IMR-90 (cell line): ENCODE data around the gene HDDC2. TPM values are rescaled to one million over a fixed set of nuclear protein-coding genes. Genes with fewer than 3 reads are reported as not detected.

ENCODE experiments used
- ATAC-seq: fragments of 200-7000 bp; cut with Tn5 transposase; 2 replicates; pipeline ENCODE4 v1.9.1; 2020; ENCODE audit warnings: low read depth, mild to moderate bottlenecking, moderate library complexity
- BruUV-seq: library from RNA; stranded (reverse); fragments of 400-500 nt; replicated peaks from 2 replicates; lab custom pipeline; 2021; lab: Mats Ljungman, UMichigan
- CTCF ChIA-PET: fragments of 300-600 bp; formaldehyde crosslinking; extraction: SDS; loops from one replicate; lab custom pipeline; 2021; ENCODE audit warnings: antibody characterized with exemption; lab: Yijun Ruan, JAX
- POLR2A ChIA-PET: fragments of 300-600 bp; sonication (Branson Sonifier 250); formaldehyde crosslinking; loops from one replicate; lab custom pipeline; 2022; ENCODE audit warnings: antibody characterized with exemption; ENCODE audit not compliant: unreplicated experiment; lab: Charles Lee
- DNase-seq: peaks from one replicate; pipeline ENCODE4 v3.0.0; 2013
- H2AFZ ChIP-seq: replicated peaks from 2 replicates; pipeline ENCODE3; 2013; ENCODE audit warnings: low read length, mild to moderate bottlenecking; ENCODE audit not compliant: poor library complexity
- H2AK5ac ChIP-seq: 2 replicates; pipeline ENCODE4 v1.6.1; 2013; ENCODE audit warnings: low read depth, low read length, inconsistent platforms
- H2AK9ac ChIP-seq: replicated peaks from 2 replicates; pipeline ENCODE3; 2013; ENCODE audit warnings: mild to moderate bottlenecking, low read depth, low read length, moderate library complexity; ENCODE audit not compliant: poor library complexity
- H2BK120ac ChIP-seq: 2 replicates; pipeline ENCODE4 v1.6.1; 2013; ENCODE audit warnings: low read depth, low read length, inconsistent platforms
- H2BK15ac ChIP-seq: 3 replicates; pipeline ENCODE4 v1.6.1; 2013; ENCODE audit warnings: low read depth, low read length, inconsistent platforms
- H2BK20ac ChIP-seq: 2 replicates; pipeline ENCODE4 v1.6.1; 2013; ENCODE audit warnings: low read depth, mild to moderate bottlenecking, inconsistent platforms, low read length, moderate library complexity
- H2BK5ac ChIP-seq: 2 replicates; pipeline ENCODE4 v1.6.1; 2013; ENCODE audit warnings: mild to moderate bottlenecking, low read depth, low read length, inconsistent platforms; ENCODE audit not compliant: poor library complexity, severe bottlenecking
- H3K14ac ChIP-seq: replicated peaks from 2 replicates; pipeline ENCODE4 v1.6.1; 2013; ENCODE audit warnings: low read depth, low read length, inconsistent platforms
- H3K18ac ChIP-seq: 2 replicates; pipeline ENCODE4 v1.6.1; 2013; ENCODE audit warnings: low read depth, low read length, control low read depth
- H3K23ac ChIP-seq: 2 replicates; pipeline ENCODE4 v1.6.1; 2013; ENCODE audit warnings: low read depth, low read length, inconsistent platforms
- H3K27ac ChIP-seq: 2 replicates; pipeline ENCODE4 v1.5.1; 2013; ENCODE audit warnings: mild to moderate bottlenecking, control low read depth, low read length; ENCODE audit not compliant: insufficient read depth
- H3K27me3 ChIP-seq: 2 replicates; pipeline ENCODE4 v1.6.1; 2013; ENCODE audit warnings: low read length; ENCODE audit not compliant: control insufficient read depth, insufficient read depth
- H3K36me3 ChIP-seq: 2 replicates; pipeline ENCODE4 v1.6.1; 2013; ENCODE audit warnings: low read length, mixed read lengths; ENCODE audit not compliant: control insufficient read depth, insufficient read depth
- H3K4ac ChIP-seq: 2 replicates; pipeline ENCODE4 v1.6.1; 2013; ENCODE audit warnings: low read depth, low read length, inconsistent platforms
- H3K4me1 ChIP-seq: 2 replicates; pipeline ENCODE4 v1.6.1; 2013; ENCODE audit warnings: low read length, mixed read lengths; ENCODE audit not compliant: control insufficient read depth, insufficient read depth
- H3K4me2 ChIP-seq: 2 replicates; pipeline ENCODE4 v1.6.1; 2013; ENCODE audit warnings: low read depth, mild to moderate bottlenecking, control low read depth, low read length, moderate library complexity
- H3K4me3 ChIP-seq: 2 replicates; pipeline ENCODE4 v1.5.1; 2013; ENCODE audit warnings: low read depth, mild to moderate bottlenecking, control low read depth, low read length, moderate library complexity; ENCODE audit not compliant: insufficient read depth
- H3K56ac ChIP-seq: 2 replicates; pipeline ENCODE4 v1.6.1; 2013; ENCODE audit warnings: low read length, inconsistent platforms; ENCODE audit not compliant: insufficient read depth; ENCODE audit errors: extremely low read depth
- H3K79me1 ChIP-seq, 2 experiments: 2 replicates each; pipeline ENCODE4 v1.6.1; 2013; ENCODE audit warnings: low read length in 2 of 2, inconsistent platforms in 1 of 2, low read depth in 1 of 2
- H3K9ac ChIP-seq: 2 replicates; pipeline ENCODE4 v1.6.1; 2013; ENCODE audit warnings: low read depth, low read length, control low read depth
- H3K9me1 ChIP-seq: 2 replicates; pipeline ENCODE4 v1.6.1; 2013; ENCODE audit warnings: low read length, inconsistent platforms; ENCODE audit not compliant: insufficient read depth
- H3K9me3 ChIP-seq: 2 replicates; pipeline ENCODE4 v1.6.1; 2013; ENCODE audit warnings: low read length; ENCODE audit not compliant: control insufficient read depth, insufficient read depth
- H4K20me1 ChIP-seq: 2 replicates; pipeline ENCODE4 v1.6.1; 2013; ENCODE audit warnings: low read length, inconsistent platforms; ENCODE audit not compliant: insufficient read depth
- H4K5ac ChIP-seq: 2 replicates; pipeline ENCODE4 v1.6.1; 2013; ENCODE audit warnings: mild to moderate bottlenecking, low read depth, low read length, control low read depth
- H4K8ac ChIP-seq, 2 experiments: 2 replicates each; pipeline ENCODE4 v1.6.1; 2013; ENCODE audit warnings: low read depth in 2 of 2, low read length in 2 of 2, control low read depth in 1 of 2, inconsistent platforms in 1 of 2
- H4K91ac ChIP-seq: 2 replicates; pipeline ENCODE4 v1.6.1; 2013; ENCODE audit warnings: low read depth, low read length, inconsistent platforms; ENCODE audit not compliant: insufficient read depth
- BHLHE40 ChIP-seq: fragments of 150-350 bp; IDR thresholded peaks from 2 replicates; pipeline ENCODE4 v1.6.1; 2016; ENCODE audit warnings: mild to moderate bottlenecking, low read depth, low read length
- CEBPB ChIP-seq: IDR thresholded peaks from 2 replicates; pipeline ENCODE4 v1.6.1; 2012; ENCODE audit warnings: low read depth, low read length, improper control_type of control experiment
- CHD1 ChIP-seq: IDR thresholded peaks from 2 replicates; pipeline ENCODE4 v1.6.1; 2012; ENCODE audit warnings: low read depth, low read length, improper control_type of control experiment
- CTCF ChIP-seq: conservative IDR thresholded peaks from 2 replicates; pipeline ENCODE4 v1.5.1; 2012; ENCODE audit warnings: mild to moderate bottlenecking, low read depth, low read length, improper control_type of control experiment
- FOS ChIP-seq: fragments of 150-350 bp; IDR thresholded peaks from 2 replicates; pipeline ENCODE4 v1.6.1; 2016; ENCODE audit warnings: low read depth, low read length
- MAFK ChIP-seq: IDR thresholded peaks from 2 replicates; pipeline ENCODE4 v1.6.1; 2012; ENCODE audit warnings: low read depth, low read length, improper control_type of control experiment
- MAZ ChIP-seq: IDR thresholded peaks from 2 replicates; pipeline ENCODE4 v1.6.1; 2012; ENCODE audit warnings: low read depth, mild to moderate bottlenecking, low read length, improper control_type of control experiment, moderate library complexity, borderline replicate concordance
- NFE2L2 ChIP-seq: fragments of 150-350 bp; IDR thresholded peaks from 2 replicates; pipeline ENCODE4 v1.6.1; 2016; ENCODE audit warnings: low read depth, mild to moderate bottlenecking, low read length
- POLR2A ChIP-seq: IDR thresholded peaks from 2 replicates; pipeline ENCODE4 v1.6.1; 2012; ENCODE audit warnings: mild to moderate bottlenecking, low read depth, low read length
- RAD21 ChIP-seq: IDR thresholded peaks from 2 replicates; pipeline ENCODE4 v1.6.1; 2012; ENCODE audit warnings: low read length, improper control_type of control experiment
- RFX5 ChIP-seq: IDR thresholded peaks from 2 replicates; pipeline ENCODE4 v1.8.0; 2012; ENCODE audit warnings: low read depth, mild to moderate bottlenecking, low read length, moderate library complexity
- SMC3 ChIP-seq: fragments of 150-350 bp; IDR thresholded peaks from 2 replicates; pipeline ENCODE4 v1.6.1; 2016; ENCODE audit warnings: low read depth, mild to moderate bottlenecking, antibody characterized with exemption, low read length, moderate library complexity
- USF2 ChIP-seq: fragments of 150-350 bp; IDR thresholded peaks from 2 replicates; pipeline ENCODE4 v1.6.1; 2017; ENCODE audit warnings: mild to moderate bottlenecking, antibody characterized with exemption, low read length, low read depth
- WGBS, 2 experiments: methylation state at CpG; one replicate each; pipeline versions ENCODE4 v1.1.5 to v1.1.7; 2013; ENCODE audit warnings: missing lambda C conversion rate in 2 of 2; ENCODE audit not compliant: insufficient read length in 1 of 2; ENCODE audit errors: extremely low coverage in 2 of 2; 5-methylcytosine and 5-hydroxymethylcytosine counted together
- dilution Hi-C: fragments of 300-500 bp; cut with HindIII; formaldehyde crosslinking; loops from one replicate; pipeline ENCODE4 v1.14.3; 2018; ENCODE audit warnings: low sequenced_read_pairs; ENCODE audit not compliant: unreplicated experiment
- in situ Hi-C: fragments of 300-500 bp; cut with MboI; formaldehyde crosslinking; loops from 3 replicates; pipeline ENCODE4 v1.14.3; 2019; ENCODE audit warnings: low sequenced_read_pairs, inconsistent platforms, mixed read lengths
- intact Hi-C: fragments of 100-400 bp; cut with micrococcal nuclease; formaldehyde crosslinking; loops from 2 replicates; pipeline ENCODE4 v1.10.0; 2022
- polyA plus RNA-seq, 3 experiments: library from polyadenylated mRNA; depleted of rRNA; stranded (reverse); fragments of >200 nt; gene quantifications; 2 replicates each; pipeline ENCODE4 v1.2.3, GENCODE V29; 2012; ENCODE audit warnings: low replicate concordance in 1 of 3
- total RNA-seq: library from RNA; depleted of rRNA; stranded (reverse); fragments of >200 nt; gene quantifications from 2 replicates; pipeline ENCODE4 v1.2.3, GENCODE V29; 2012

HDDC2 gene
- total and polyA plus RNA-seq, 2 of the 4 experiments (the other 2 are of a cell fraction), result 40.9 to 68.6 TPM

GRCh38 chr6:125339653-125340052 lies 37.9 kb upstream of the HDDC2 start:
- Histone ChIP-seq H4K8ac (no peak overlapping the region), H2BK20ac (no peak overlapping the region), H3K4ac (no peak overlapping the region), H2AK5ac (no peak overlapping the region), H3K9me1 (no peaks in the 10 kb centered on the region), H3K4me1 (no peaks in the 10 kb centered on the region), H3K56ac (no peak overlapping the region), H3K9me3 (no peaks in the 10 kb centered on the region), H2BK5ac (no peak overlapping the region), H3K79me1 (no peaks in the 10 kb centered on the region), H3K27ac (no peak overlapping the region), H2AK9ac (no peak overlapping the region), H2BK15ac (no peak overlapping the region), H4K5ac (no peak overlapping the region), H3K23ac (no peak overlapping the region), H2BK120ac (no peak overlapping the region), H2AFZ (no peak overlapping the region), H3K27me3 (no peaks in the 10 kb centered on the region; the same call in 1 of the 2 replicates), H3K4me2 (no peak overlapping the region), H3K4me3 (no peak overlapping the region), H3K18ac (no peak overlapping the region), H3K14ac (no peak overlapping the region), H3K9ac (no peak overlapping the region), H3K36me3 (no peaks in the 10 kb centered on the region), H4K20me1 (no peaks in the 10 kb centered on the region), H4K91ac (no peak overlapping the region)
- ChIA-PET POLR2A (no interaction called here), CTCF (no interaction called here)
- TF ChIP-seq RAD21 (no peak), FOS (no peak), NFE2L2 (no peak), MAZ (no peak), RFX5 (no peak), BHLHE40 (no peak), CEBPB (no peak), POLR2A (no peak), CHD1 (no peak), MAFK (no peak), SMC3 (no peak), CTCF (no peak), USF2 (no peak)
- dilution Hi-C loops (no loop called here), intact Hi-C loops (no loop called here), in situ Hi-C loops (no loop called here)
- BruUV-seq, result no TSS peak
- WGBS, 2 experiments, result no CpG with 5 or more reads among the region's 1 CpG
- DNase-seq (no peak), ATAC-seq (no peak)
